ENCODE results near the gene OGA. TPM values are rescaled to one million over a fixed set of nuclear protein-coding genes. Genes with fewer than 3 reads are reported as not detected.

OGA gene
- total RNA-seq, 4 donors from 2014 or later = 160 to 233 (median 190) TPM

GRCh38 chr10:101793526-101793925 is 24.7 kb downstream of the OGA start:
- no peak for TF ChIP-seq CTCF (IDR thresholded peaks at IDR 0.05; ENCODE audit: low read depth)

- TF ChIP-seq CTCF (IDR thresholded peaks at IDR 0.05; ENCODE audit: low read depth) = no peak
These were observed 28.6 kb downstream of the OGA start for GRCh38 chr10:101789686-101790085.

GRCh38 chr10:101785801-101786200 is 32.4 kb downstream of the OGA start:
- TF ChIP-seq CTCF (IDR thresholded peaks at IDR 0.05; ENCODE audit: low read depth) = no peak

- no peak for TF ChIP-seq CTCF (IDR thresholded peaks at IDR 0.05; ENCODE audit: low read depth)
These were observed 33.7 kb downstream of the OGA start for GRCh38 chr10:101784558-101784957.

- TF ChIP-seq CTCF (IDR thresholded peaks at IDR 0.05; ENCODE audit: low read depth) = no peak
These were observed 34.5 kb downstream of the OGA start for GRCh38 chr10:101783736-101784118.

- no peak for TF ChIP-seq CTCF (IDR thresholded peaks at IDR 0.05; ENCODE audit: low read depth)
These were observed 35.2 kb downstream of the OGA start, which contains the start of gene NPM3 for GRCh38 chr10:101782811-101783735. TSS of gene NPM3 (minus strand) at chr10:101783446. CDS start at chr10:101783390, 56 bp downstream.

- no peak for TF ChIP-seq CTCF (IDR thresholded peaks at IDR 0.05; ENCODE audit: low read depth)
These were observed 36.0 kb downstream of the OGA start for GRCh38 chr10:101781984-101782810.
